ENCODE results near the gene GLUD2. TPM values are rescaled to one million over a fixed set of nuclear protein-coding genes. Genes with fewer than 3 reads are reported as not detected.

Gene GLUD2
- total and polyA plus RNA-seq, 4 donors, result 2.8 to 24.3 (median 8.5) TPM

GRCh38 chrX:121052122-121052521 is 4.7 kb downstream of the GLUD2 start (continued):
- TF ChIP-seq NR2F2 (IDR thresholded peaks at IDR 0.05) (no peak), CTCF (IDR thresholded peaks at IDR 0.05; ENCODE audit: low read depth, low read length, missing input control) (no peak)

DNA sequence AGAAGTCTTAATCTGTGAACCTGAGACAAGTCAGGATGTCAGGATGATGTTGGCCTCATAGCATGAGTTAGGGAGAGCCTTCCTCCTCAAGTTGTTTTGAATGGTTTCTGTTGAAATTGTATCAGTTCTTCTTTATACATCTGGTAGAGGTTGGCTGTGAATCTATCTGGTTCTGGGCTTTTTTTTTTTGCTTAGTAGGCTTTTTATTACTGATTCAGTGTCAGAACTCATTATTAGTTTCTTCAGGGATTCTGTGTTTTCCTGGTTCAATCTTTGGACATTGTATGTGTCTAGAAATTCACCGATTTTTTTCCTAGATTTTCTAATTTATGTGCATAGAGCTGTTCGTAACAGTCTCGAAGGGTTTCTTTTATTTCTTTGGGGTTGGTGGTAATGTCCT is 14.9 kb downstream of the GLUD2 start:
- 93% methylated on average over 3 of the region's 3 CpGs for WGBS
- Histone ChIP-seq H3K9ac (ENCODE audit: low read depth in 1 of 2, low read length in 2 of 2) (no peak overlapping the region), H3K27me3 (ENCODE audit: control insufficient read depth in 4 of 4, insufficient read depth in 4 of 4, low read length in 3 of 4) (no peaks in the 10 kb centered on the region), H3K27ac (ENCODE audit: low read depth in 1 of 2, low read length in 2 of 2) (no peak overlapping the region), H3K36me3 (ENCODE audit: control insufficient read depth in 4 of 4, insufficient read depth in 3 of 4, low read depth in 1 of 4, low read length in 3 of 4) (no peaks in the 10 kb centered on the region), H3K4me3 (ENCODE audit: low read depth in 1 of 3, low read length in 3 of 3) (no peak overlapping the region), H3K4me1 (ENCODE audit: control insufficient read depth in 4 of 4, insufficient read depth in 4 of 4, low read length in 3 of 4) (no peaks in the 10 kb centered on the region), H3K9me3 (ENCODE audit: control insufficient read depth in 4 of 4, low read length in 3 of 4) (no peaks in the 10 kb centered on the region)
- no peak for DNase-seq (ENCODE audit: low spot score)
- TF ChIP-seq, protein P1, sequence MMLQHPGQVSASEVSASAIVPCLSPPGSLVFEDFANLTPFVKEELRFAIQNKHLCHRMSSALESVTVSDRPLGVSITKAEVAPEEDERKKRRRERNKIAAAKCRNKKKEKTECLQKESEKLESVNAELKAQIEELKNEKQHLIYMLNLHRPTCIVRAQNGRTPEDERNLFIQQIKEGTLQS (IDR thresholded peaks at IDR 0.05), result no peak
- TF ChIP-seq, protein P2, sequence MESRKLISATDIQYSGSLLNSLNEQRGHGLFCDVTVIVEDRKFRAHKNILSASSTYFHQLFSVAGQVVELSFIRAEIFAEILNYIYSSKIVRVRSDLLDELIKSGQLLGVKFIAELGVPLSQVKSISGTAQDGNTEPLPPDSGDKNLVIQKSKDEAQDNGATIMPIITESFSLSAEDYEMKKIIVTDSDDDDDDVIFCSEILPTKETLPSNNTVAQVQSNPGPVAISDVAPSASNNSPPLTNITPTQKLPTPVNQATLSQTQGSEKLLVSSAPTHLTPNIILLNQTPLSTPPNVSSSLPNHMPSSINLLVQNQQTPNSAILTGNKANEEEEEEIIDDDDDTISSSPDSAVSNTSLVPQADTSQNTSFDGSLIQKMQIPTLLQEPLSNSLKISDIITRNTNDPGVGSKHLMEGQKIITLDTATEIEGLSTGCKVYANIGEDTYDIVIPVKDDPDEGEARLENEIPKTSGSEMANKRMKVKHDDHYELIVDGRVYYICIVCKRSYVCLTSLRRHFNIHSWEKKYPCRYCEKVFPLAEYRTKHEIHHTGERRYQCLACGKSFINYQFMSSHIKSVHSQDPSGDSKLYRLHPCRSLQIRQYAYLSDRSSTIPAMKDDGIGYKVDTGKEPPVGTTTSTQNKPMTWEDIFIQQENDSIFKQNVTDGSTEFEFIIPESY (IDR thresholded peaks at IDR 0.05), result no peak
- TF ChIP-seq EGR1 (IDR thresholded peaks at IDR 0.05; ENCODE audit: low read depth in 2 of 2) (no peak), JUND (IDR thresholded peaks at IDR 0.05) (no peak), NR2F2 (IDR thresholded peaks at IDR 0.05) (no peak), SP1 (IDR thresholded peaks at IDR 0.05) (no peak), RXRA (IDR thresholded peaks at IDR 0.05) (no peak), CTCF (IDR thresholded peaks at IDR 0.05; ENCODE audit: low read depth, low read length, missing input control) (no peak), FOXA2 (IDR thresholded peaks at IDR 0.05) (no peak), FOXA1 (IDR thresholded peaks at IDR 0.05) (no peak), HNF4A (conservative IDR thresholded peaks at IDR 0.05) (no peak), MAX (IDR thresholded peaks at IDR 0.05) (no peak), GABPA (IDR thresholded peaks at IDR 0.05 in 1 of 2, conservative IDR thresholded peaks at IDR 0.05 in 1 of 2) (no peak), TAF1 (conservative IDR thresholded peaks at IDR 0.05) (no peak), RAD21 (IDR thresholded peaks at IDR 0.05) (no peak), YY1 (IDR thresholded peaks at IDR 0.05) (no peak), HNF4G (IDR thresholded peaks at IDR 0.05) (no peak)
- TF ChIP-seq, protein P3, sequence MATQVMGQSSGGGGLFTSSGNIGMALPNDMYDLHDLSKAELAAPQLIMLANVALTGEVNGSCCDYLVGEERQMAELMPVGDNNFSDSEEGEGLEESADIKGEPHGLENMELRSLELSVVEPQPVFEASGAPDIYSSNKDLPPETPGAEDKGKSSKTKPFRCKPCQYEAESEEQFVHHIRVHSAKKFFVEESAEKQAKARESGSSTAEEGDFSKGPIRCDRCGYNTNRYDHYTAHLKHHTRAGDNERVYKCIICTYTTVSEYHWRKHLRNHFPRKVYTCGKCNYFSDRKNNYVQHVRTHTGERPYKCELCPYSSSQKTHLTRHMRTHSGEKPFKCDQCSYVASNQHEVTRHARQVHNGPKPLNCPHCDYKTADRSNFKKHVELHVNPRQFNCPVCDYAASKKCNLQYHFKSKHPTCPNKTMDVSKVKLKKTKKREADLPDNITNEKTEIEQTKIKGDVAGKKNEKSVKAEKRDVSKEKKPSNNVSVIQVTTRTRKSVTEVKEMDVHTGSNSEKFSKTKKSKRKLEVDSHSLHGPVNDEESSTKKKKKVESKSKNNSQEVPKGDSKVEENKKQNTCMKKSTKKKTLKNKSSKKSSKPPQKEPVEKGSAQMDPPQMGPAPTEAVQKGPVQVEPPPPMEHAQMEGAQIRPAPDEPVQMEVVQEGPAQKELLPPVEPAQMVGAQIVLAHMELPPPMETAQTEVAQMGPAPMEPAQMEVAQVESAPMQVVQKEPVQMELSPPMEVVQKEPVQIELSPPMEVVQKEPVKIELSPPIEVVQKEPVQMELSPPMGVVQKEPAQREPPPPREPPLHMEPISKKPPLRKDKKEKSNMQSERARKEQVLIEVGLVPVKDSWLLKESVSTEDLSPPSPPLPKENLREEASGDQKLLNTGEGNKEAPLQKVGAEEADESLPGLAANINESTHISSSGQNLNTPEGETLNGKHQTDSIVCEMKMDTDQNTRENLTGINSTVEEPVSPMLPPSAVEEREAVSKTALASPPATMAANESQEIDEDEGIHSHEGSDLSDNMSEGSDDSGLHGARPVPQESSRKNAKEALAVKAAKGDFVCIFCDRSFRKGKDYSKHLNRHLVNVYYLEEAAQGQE (IDR thresholded peaks at IDR 0.05), result no peak
